ENCODE results near the gene NFU1.
"Not testable (repeated sequence)": the region's sequence is repeated elsewhere in the genome, so short reads cannot be mapped to it uniquely, and the experiment has no call there.

Gene NFU1

DNA sequence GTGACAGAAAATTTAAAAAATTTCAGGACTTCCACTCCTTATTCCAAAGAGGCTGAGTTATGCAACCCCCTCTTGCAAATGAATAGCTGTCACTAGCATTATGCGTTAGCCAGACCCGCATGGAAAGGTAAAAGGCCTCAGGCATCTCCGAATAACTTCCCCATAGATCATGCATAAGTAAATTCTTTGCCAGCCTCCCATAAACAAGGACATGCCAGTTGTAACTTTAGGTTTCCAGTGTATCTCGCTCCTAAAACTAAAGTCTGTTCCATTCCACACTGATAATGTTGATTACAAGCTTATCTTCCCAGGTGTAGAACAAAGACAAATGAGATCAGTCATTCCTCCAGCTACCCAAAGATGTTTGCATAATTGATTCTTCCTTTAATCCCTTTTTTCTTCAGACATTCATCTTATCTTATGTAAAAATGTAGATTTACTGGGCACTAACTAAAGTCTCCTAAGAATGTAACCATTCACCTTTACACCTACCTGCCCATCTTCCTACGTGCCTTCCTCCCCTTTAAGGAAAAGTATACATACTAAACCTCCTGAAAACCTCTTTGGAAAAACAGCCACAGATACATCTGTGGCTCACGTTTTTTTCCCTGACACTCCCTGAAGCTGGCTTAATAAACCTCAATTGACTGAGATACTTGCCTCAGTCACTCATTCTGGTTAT, 13.6 kb upstream of the NFU1 start:
- no peak for DNase-seq (ENCODE audit: low read depth, low spot score)

DNA sequence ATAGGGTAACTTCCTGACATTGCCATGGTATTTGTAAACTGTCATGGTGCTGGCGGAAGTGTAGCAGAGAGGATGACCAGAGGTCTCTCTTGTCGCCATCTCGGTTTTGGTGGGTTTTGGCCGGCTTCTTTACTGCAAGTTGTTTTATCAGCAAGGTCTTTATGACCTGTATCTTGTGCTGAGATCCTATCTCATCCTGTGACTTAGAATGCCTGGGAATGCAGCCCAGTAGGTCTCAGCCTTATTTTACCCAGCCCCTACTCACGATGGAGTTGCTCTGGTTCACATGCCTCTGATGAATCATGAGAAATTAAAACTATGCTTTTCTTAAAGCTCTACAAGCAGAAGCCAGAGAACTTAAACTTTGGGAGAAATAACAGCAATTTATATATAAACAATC, 12.7 kb upstream of the NFU1 start:
- DNase-seq (ENCODE audit: low read depth, low spot score): no peak

DNA sequence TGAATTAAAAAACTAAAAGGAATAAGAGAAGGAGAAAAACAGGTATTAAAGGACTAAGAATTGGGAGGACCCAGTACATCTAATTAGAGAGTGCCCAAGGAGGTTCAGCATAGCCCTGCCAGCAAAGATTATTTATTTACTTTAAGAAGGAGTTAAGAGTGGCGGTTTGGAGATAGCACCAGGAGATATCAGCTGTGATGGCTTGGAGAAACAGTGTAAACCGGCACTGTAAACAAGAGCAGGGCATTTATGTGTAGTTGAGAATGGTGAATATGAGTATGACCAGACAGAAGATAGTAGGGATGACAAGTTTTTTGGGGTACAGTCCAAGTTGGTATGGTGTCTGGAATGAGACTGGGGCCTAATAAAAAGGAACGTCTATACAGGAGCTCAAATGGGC, 6.4 kb upstream of the NFU1 start:
- DNase-seq (ENCODE audit: low read depth, low spot score): not testable (repeated sequence)

- not testable (repeated sequence) for DNase-seq (ENCODE audit: low read depth, low spot score)
These were observed 2.3 kb upstream of the NFU1 start for GRCh38 chr2:69439499-69439898.

- no peak for DNase-seq (ENCODE audit: low read depth, low spot score)
These were observed 1.3 kb upstream of the NFU1 start for GRCh38 chr2:69438580-69438979.

DNA sequence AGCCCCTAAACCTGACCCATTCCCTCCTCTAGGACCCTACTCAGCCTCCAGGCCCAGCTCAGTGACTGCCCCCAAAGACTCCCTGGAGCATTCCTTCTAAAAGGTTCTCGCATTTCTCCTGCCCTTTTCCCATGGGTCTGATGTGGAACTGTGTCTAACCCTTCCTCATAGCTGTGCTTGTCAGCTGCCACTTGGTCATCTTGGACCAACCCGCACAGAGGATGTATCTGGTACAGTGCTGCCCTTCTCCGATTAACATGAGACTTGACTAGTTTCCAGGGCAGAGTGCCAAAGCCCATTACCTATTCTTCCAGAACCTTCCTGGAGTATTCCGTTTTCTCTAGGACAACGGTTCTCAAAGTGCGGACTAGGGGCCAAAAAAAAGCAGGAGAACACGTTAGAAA, 518 bp upstream of the NFU1 start:
- DNase-seq (ENCODE audit: low read depth, low spot score): no peak

DNA sequence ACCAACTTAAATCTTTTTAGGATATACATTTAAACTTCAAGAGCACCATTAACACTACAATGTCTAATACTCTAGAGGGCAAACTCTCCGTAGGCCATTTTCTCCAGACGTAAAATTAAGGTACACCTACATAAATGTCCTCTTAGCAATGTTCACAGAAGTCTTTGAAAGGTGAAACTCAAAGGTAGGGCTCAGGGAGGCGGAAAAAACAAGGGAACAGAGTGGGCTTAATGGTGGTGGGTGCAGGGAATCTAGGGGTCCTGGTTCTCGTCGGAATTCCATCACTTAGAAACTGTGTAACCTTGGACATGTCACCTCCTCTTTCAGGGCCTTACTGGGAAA, 668 bp downstream of the NFU1 start:
- DNase-seq (ENCODE audit: low read depth, low spot score): no peak

DNA sequence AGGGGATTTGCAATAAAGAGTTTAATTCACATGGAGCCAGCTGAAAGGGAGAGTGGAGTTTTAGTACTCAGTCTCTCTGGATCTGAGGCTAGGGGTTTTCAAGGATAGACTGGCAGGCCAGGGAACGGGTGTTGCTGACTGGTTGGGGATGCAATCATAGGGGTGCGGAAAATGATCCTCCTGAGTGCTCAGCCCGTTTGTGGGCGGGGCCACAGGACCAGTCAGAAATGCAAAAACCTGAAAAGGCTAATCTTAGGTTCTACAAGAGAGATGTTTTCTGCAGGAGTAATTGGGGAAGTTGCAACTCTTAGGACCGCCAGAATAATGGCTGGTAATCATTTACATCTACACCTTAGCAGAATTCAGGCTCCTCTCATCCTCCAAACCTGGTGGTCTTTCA, 2.5 kb downstream of the NFU1 start:
- no peak for DNase-seq (ENCODE audit: low read depth, low spot score)

DNA sequence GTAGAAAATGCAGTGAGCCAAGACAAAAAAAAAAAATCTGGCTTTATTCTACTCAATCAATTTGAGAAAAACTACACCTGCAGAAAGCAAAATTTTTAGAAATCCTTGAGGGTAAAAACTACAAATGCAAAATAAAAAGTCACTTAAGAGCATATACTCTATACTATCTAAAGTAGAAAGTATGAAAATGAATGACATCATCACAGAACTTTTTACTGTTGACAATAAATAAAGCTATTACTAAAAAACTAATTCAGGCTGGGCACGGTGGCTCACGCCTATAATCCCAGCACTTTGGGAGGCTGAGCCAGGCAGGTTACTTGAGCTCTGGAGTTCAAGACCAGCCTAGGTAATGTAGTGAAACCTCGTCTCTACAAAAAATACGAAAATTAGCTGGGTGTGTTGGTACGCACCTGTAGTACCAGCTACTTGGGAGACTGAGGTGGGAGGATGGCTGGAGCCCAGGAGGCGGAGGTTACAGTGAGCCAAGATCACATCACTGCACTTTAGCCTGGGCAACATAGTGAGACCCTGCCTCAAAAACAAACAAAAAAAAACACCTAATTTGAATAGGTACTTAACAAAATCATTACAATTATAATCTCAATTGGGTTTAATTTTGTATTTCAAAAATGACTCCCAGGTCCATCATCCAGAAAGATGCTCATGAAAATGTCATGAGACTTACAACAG, 7.6 kb downstream of the NFU1 start:
- no peak for DNase-seq (ENCODE audit: low read depth, low spot score)

GRCh38 chr2:69428981-69429380, 8.3 kb downstream of the NFU1 start:
- DNase-seq (ENCODE audit: low read depth, low spot score): no peak

GRCh38 chr2:69424419-69424818, 12.8 kb downstream of the NFU1 start:
- no peak for DNase-seq (ENCODE audit: low read depth, low spot score)

DNA sequence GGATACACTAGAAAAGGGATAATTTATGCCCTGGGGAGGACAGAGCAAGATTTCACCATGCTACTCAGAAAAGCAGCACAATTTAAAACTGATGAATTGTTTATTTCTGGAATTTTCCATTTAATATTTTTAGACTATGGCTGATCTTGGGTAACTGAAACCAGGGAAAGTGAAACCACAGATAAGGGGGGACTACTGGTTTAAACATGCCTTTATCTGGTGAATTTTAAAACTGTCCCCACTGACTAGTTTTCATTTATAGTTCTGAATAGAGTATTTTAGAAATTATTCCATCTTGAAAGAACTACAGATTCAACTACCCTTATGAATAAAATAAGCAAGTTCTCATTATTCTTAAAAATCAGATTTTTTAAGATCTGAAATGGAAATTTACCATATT, 15.0 kb downstream of the NFU1 start:
- no peak for DNase-seq (ENCODE audit: low read depth, low spot score)

DNA sequence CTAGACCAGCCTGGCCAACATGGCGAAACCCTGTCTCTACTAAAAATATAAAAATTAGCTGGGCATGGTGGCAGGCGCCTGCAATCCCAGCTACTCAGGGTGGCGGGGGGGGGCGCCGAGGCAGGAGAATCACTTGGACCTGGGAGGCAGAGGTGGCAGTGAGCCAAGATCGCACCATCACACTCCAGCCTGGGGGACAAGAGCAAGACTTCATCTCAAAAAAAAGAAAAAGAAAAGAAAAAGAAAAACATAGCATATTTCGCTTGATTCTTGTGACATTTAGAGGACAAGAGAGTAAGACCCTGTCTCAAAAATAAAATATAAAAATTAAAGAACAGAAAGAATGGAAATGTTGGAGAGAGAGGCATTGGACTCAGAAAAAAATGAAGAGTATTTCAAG, 18.1 kb downstream of the NFU1 start:
- DNase-seq (ENCODE audit: low read depth, low spot score): not testable (repeated sequence)

GRCh38 chr2:69416147-69416546, 21.1 kb downstream of the NFU1 start:
- no peak for DNase-seq (ENCODE audit: low read depth, low spot score)

DNA sequence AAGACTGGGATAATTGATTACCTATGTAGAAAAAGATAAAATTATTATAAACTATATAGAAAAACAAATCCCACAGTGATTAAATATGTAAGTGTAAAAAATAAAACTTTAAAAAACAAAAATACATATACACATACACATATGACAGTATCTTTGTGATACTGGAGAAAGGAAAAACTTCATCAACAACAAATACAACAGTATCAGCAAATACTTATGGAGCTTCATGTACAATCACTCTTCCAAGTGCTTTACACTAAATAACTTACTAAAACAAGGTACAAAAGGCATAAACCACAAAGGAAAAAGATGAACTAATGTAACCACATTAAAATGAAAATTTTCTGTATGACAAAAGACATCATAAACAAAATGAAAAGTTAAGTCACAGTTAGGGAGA, 26.1 kb downstream of the NFU1 start:
- DNase-seq (ENCODE audit: low read depth, low spot score): no peak

DNA sequence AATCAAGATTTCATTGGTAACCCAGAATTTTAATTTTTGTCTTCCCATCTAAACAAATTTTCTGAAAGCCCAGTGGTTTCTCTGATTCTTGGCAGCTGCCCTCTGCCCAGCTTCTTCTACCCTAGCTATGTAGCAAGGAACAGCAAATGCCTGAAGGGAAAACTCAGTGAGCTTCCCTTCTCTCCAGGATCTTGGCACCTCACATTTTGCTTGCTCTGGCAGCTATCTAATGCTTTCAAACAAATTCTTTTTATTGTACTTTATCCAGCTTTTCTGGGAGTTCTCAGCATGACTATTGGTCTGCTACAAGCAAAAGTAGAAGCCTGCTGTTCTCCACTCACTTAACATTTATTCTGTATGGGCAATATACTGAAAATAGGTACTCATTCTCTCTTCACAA, 31.9 kb downstream of the NFU1 start:
- DNase-seq (ENCODE audit: low read depth, low spot score): no peak

DNA sequence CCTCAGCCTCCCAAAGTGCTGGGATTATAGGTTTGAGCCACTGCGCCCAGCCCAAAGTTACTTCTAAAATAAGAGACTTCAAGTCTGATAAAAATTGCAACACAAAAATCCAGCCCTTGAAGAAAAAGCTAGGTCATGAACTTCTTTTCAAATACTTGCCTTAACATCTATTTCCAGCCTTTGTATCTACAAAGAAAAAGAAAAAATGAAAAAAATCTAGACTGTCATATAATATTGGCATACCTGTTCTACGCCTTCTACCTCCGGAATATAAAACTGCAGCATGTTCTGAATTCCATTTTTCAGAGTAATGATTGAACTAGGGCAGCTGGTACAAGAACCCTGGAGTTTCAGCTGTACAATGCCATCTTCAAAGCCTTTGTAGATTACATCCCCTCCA, 37.1 kb downstream of the NFU1 start:
- DNase-seq (ENCODE audit: low read depth, low spot score): no peak

GRCh38 chr2:69397234-69397633, 40.0 kb downstream of the NFU1 start:
- no peak for DNase-seq (ENCODE audit: low read depth, low spot score)

DNA sequence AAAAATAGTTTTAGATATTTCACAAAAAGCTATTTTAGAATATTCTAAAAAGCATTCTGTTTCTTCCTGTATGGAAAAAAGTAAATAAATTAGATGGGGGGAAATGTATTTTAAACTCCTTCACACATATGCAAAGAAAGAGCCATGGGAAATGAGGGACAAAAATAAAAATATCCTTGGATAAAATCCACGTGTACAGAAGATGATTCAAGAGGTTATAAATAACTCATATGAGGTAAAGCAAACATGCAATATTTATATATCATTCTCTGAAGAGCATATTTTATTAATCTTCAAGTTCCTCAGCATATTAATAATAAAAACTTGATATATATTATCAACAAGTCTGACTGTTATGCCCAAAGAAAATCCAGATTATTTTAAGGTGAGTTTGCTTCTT, 41.4 kb downstream of the NFU1 start:
- DNase-seq (ENCODE audit: low read depth, low spot score): no peak

GRCh38 chr2:69393963-69394362, 43.3 kb downstream of the NFU1 start:
- no peak for DNase-seq (ENCODE audit: low read depth, low spot score)

DNA sequence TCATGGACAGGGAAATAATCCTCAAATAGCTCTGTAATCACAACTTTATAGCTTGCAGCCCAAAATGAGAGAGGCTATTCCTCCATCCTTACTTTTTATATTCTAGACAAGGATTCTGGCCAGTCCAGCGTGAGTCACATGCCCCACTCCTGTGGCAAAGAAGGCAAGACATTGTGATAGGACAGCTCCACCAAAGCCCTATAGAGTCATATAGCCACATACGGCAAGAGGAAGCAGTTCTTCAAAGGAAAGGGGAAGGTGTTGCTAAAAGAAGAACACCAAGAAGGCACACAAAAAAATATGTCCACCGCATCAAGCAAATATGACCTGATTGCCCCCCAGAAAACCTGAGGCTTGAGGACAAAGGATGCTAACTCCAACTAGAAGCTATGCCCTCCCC, 46.8 kb downstream of the NFU1 start:
- no peak for DNase-seq (ENCODE audit: low read depth, low spot score)

GRCh38 chr2:69390001-69390400, 47.2 kb downstream of the NFU1 start:
- no peak for DNase-seq (ENCODE audit: low read depth, low spot score)

- DNase-seq (ENCODE audit: low read depth, low spot score): no peak
These were observed 48.0 kb downstream of the NFU1 start for GRCh38 chr2:69389271-69389670.
